Ectodermal cell (in vitro differentiated cells): ENCODE results near the gene RORB.

Source experiments
- H3K27ac ChIP-seq: 2 replicates; pipeline ENCODE4 v1.7.0; 2013; ENCODE audit warnings: mild to moderate bottlenecking, low read depth, low read length; ENCODE audit not compliant: insufficient read depth, poor library complexity, severe bottlenecking
- H3K27me3 ChIP-seq: 2 replicates; pipeline ENCODE4 v1.7.0; 2013; ENCODE audit warnings: mild to moderate bottlenecking, low read length; ENCODE audit not compliant: insufficient read depth, control insufficient read depth, poor library complexity, severe bottlenecking
- H3K36me3 ChIP-seq: one replicate; pipeline ENCODE4 v1.7.0; 2013; ENCODE audit warnings: low read length; ENCODE audit not compliant: control insufficient read depth, insufficient read depth
- H3K4me1 ChIP-seq: one replicate; pipeline ENCODE4 v1.7.0; 2013; ENCODE audit warnings: low read length; ENCODE audit not compliant: control insufficient read depth, insufficient read depth
- H3K4me3 ChIP-seq: 2 replicates; pipeline ENCODE4 v1.7.0; 2013; ENCODE audit warnings: low read depth, low read length, control low read depth; ENCODE audit not compliant: insufficient read depth
- H3K9me3 ChIP-seq: 2 replicates; pipeline ENCODE4 v1.7.0; 2013; ENCODE audit warnings: mild to moderate bottlenecking, low read length, moderate library complexity; ENCODE audit not compliant: control insufficient read depth
- WGBS, 2 experiments: methylation state at CpG; one replicate each; pipeline ENCODE4 v1.1.7; 2013; ENCODE audit warnings: missing lambda C conversion rate in 2 of 2; 5-methylcytosine and 5-hydroxymethylcytosine counted together

Gene RORB

GRCh38 chr9:74534841-74535240, 37.7 kb downstream of the RORB start:
- Histone ChIP-seq H3K9me3 (no peaks in the 10 kb centered on the region), H3K27me3 (no peaks in the 10 kb centered on the region)
- 91% methylated on average over 3 of the region's 3 CpGs for WGBS, 2 experiments

GRCh38 chr9:74543145-74543544, 46.0 kb downstream of the RORB start:
- no peaks in the 10 kb centered on the region for H3K27me3 ChIP-seq
- H3K36me3 ChIP-seq: no peaks in the 10 kb centered on the region
- 63 to 65% methylated on average over 3 of the region's 3 CpGs for WGBS, 2 experiments
- no peaks in the 10 kb centered on the region for H3K9me3 ChIP-seq
- H3K27ac ChIP-seq: no peak overlapping the region
- H3K4me1 ChIP-seq: peaks cover 3% of the 10 kb centered on the region
- H3K4me3 ChIP-seq: no peak overlapping the region

More at GRCh38 chr9:74534841-74535240, 37.7 kb downstream of the RORB start:
- Histone ChIP-seq H3K4me1 (no peaks in the 10 kb centered on the region), H3K27ac (no peak overlapping the region), H3K36me3 (no peaks in the 10 kb centered on the region), H3K4me3 (no peak overlapping the region)

DNA sequence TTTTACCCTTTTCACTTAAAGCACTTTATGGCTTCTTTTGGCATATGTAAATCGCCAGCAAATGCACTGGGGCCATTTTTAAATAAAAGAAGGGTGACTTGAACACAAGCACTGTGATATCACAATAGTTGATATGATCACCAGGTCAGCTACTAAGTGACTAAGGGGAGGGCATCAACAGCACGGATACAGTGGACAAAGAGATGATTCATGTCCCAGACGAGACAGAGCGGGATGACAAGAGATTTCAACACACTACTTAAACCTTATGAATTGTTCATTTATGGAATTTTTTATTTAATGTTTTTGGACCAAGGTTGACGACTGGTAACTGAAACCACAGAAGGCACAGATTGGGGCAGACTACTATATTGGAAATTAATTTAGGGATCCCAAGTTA, 54.1 kb downstream of the RORB start:
- H3K27me3 ChIP-seq: no peaks in the 10 kb centered on the region
- no peaks in the 10 kb centered on the region for H3K4me1 ChIP-seq
- H3K9me3 ChIP-seq: no peaks in the 10 kb centered on the region
- H3K4me3 ChIP-seq: no peak overlapping the region
- 91 to 98% methylated on average over 4 of the region's 5 CpGs for WGBS, 2 experiments
- no peaks in the 10 kb centered on the region for H3K36me3 ChIP-seq
- H3K27ac ChIP-seq: no peak overlapping the region

DNA sequence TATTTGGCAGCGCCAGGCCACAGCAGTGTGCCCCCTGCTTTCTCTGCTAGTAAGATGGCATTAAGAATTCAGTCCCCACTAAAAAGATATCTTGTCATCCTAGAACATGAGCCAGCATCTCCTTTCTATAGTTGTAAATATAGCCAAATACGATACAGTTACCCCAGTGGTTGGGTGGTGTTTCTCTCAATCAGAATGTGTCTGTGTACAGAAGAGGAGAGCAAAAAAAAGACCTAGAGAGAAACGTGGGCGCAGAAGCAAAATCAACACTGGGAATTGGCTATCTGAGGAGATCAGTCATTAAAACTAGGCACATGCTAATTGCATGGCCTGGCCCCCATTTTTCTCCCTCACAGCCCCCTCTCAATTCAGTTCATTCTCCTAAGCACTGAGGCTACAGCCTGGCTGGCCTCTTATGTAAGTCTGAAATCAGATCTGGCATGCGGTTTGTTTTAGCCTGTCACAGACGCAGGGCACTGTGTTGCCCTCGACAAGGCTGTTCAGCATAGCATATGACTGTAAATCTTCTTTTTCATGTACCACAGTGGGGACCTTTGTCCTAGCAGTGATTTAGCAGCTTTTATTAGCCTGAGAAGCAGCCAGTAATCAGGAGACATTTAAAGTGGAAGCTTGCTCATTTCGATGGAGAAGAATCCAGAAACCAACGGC, 57.8 kb downstream of the RORB start:
- H3K27ac ChIP-seq: no peak overlapping the region
- no peaks in the 10 kb centered on the region for H3K4me1 ChIP-seq
- no peaks in the 10 kb centered on the region for H3K36me3 ChIP-seq
- H3K27me3 ChIP-seq: peaks cover 3% of the 10 kb centered on the region
- 87 to 94% methylated on average over 8 to 9 of the region's 9 CpGs for WGBS, 2 experiments
- no peak overlapping the region for H3K4me3 ChIP-seq
- no peaks in the 10 kb centered on the region for H3K9me3 ChIP-seq

- no peak overlapping the region for H3K27ac ChIP-seq
- H3K27me3 ChIP-seq: peaks cover 3% of the 10 kb centered on the region
- no peaks in the 10 kb centered on the region for H3K36me3 ChIP-seq
- H3K9me3 ChIP-seq: no peaks in the 10 kb centered on the region
- no peaks in the 10 kb centered on the region for H3K4me1 ChIP-seq
- WGBS, 2 experiments: 98 to 100% methylated on average over 2 to 3 of the region's 3 CpGs
- no peak overlapping the region for H3K4me3 ChIP-seq
These were observed 58.4 kb downstream of the RORB start for GRCh38 chr9:74555565-74555964.

- Histone ChIP-seq H3K27ac (no peak overlapping the region), H3K27me3 (peaks cover 3% of the 10 kb centered on the region), H3K36me3 (no peaks in the 10 kb centered on the region), H3K4me3 (no peak overlapping the region), H3K4me1 (no peaks in the 10 kb centered on the region), H3K9me3 (no peaks in the 10 kb centered on the region)
- WGBS, 2 experiments: 93 to 96% methylated on average over 2 to 3 of the region's 3 CpGs
These were observed 59.5 kb downstream of the RORB start for GRCh38 chr9:74556685-74557084.

- H3K27me3 ChIP-seq: peaks cover 8% of the 10 kb centered on the region
- WGBS, 2 experiments: 97 to 100% methylated on average over 4 of the region's 5 CpGs
These were observed 60.4 kb downstream of the RORB start for GRCh38 chr9:74557571-74557970.

DNA sequence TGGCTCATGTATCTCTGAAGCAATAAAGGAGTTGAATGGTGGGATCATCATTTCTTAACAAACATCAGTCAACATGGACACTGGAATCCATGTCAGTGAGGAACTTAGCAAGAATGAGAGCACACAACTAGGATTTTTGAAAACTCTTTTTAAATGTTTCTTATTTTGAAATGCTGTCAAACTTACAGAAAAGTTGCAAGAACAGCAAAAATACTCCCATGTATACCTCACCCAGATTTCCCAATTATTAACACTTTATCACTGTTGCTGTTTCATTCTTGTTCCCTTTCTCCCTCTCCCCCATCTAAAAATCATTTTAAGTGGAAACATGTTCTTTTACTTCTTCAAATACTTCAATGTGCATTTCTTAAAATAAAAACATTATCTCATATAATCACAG, 65.5 kb downstream of the RORB start:
- H3K36me3 ChIP-seq: no peaks in the 10 kb centered on the region
- no peak overlapping the region for H3K27ac ChIP-seq
- no peaks in the 10 kb centered on the region for H3K9me3 ChIP-seq
- H3K27me3 ChIP-seq: peaks cover 31% of the 10 kb centered on the region
- H3K4me1 ChIP-seq: no peaks in the 10 kb centered on the region
- H3K4me3 ChIP-seq: no peak overlapping the region

More at GRCh38 chr9:74557571-74557970, 60.4 kb downstream of the RORB start:
- Histone ChIP-seq H3K9me3 (no peaks in the 10 kb centered on the region), H3K4me1 (no peaks in the 10 kb centered on the region), H3K4me3 (no peak overlapping the region), H3K36me3 (no peaks in the 10 kb centered on the region), H3K27ac (no peak overlapping the region)

GRCh38 chr9:74570879-74571512, 73.9 kb downstream of the RORB start:
- H3K4me3 ChIP-seq: no peak overlapping the region
- no peaks in the 10 kb centered on the region for H3K4me1 ChIP-seq
- H3K9me3 ChIP-seq: no peaks in the 10 kb centered on the region
- no peak overlapping the region for H3K27ac ChIP-seq
- 0 to 24% methylated on average over 1 to 4 of the region's 4 CpGs for WGBS, 2 experiments
- no peaks in the 10 kb centered on the region for H3K36me3 ChIP-seq
- H3K27me3 ChIP-seq: peaks cover 14% of the 10 kb centered on the region

DNA sequence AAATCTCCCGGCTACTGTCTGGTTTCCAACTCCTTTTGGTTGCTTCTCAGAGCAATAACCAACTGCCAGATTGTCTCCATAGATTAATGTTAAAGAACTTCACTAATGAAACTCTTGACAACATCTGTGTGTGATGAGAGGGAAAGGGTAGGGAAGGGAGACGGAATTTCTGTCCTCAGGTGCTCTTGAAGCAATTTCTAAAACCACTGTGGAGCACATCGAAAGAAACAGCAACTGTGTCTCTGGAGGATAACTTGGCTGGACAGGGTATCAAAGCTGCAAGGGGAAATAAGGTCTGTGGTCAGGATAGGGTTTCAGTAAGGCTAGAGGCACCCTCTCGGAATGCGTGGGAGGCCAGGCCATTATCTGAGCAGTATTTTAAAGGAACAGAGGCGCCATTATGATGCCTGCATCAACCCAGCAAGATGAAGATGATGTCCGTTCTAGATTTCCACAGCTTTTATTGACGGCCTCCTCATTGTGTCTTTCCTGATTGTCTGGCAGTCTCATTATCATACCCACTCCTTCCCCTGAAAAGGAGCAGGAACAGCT, 76.6 kb downstream of the RORB start:
- H3K27ac ChIP-seq: no peak overlapping the region
- H3K9me3 ChIP-seq: no peaks in the 10 kb centered on the region
- H3K27me3 ChIP-seq: no peaks in the 10 kb centered on the region
- H3K4me3 ChIP-seq: no peak overlapping the region
- H3K36me3 ChIP-seq: no peaks in the 10 kb centered on the region
- no peaks in the 10 kb centered on the region for H3K4me1 ChIP-seq
- 91 to 92% methylated on average over 8 of the region's 8 CpGs for WGBS, 2 experiments
